Measurements from ENCODE around the gene PRR4. TPM values are rescaled to one million over a fixed set of nuclear protein-coding genes. Genes with fewer than 3 reads are reported as not detected.

PRR4 gene
- total RNA-seq, 2 experiments from 2014 or later, result 1.3 to 2.2 TPM

- CTCF ChIA-PET, result no interaction called here
- no peaks in the 10 kb centered on the region for H3K27me3 Mint-ChIP-seq
- H3K36me3 Mint-ChIP-seq, result peaks cover 4% of the 10 kb centered on the region
- no peak for ATAC-seq
- no peak overlapping the region for H3K4me3 Mint-ChIP-seq
- H3K9me3 Mint-ChIP-seq (ENCODE audit: low read depth), result no peaks in the 10 kb centered on the region
- no peaks in the 10 kb centered on the region for H3K4me1 Mint-ChIP-seq
- H3K27ac Mint-ChIP-seq, result no peak overlapping the region
- no peak for DNase-seq
These were observed 10.8 kb downstream of the PRR4 start for GRCh38 chr12:10838461-10838860.

DNA sequence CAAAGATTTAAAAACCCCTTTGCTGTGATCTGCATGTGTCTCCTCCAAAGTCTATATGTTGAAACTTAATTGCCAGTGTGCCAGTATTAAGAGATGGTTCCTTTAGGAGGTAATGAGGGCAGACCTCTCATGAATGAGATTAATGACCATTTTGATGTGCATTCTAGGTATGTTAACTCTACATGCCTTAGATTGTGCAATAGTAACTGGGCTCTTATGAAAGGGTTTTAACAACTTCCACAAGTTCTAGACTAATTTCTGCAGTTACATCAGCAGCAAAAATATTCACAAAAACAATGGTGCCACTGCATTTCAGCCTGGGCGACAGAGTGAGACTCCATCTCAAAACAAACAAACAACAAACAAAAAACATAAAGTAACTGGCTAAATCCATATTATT is 19.3 kb downstream of the PRR4 start:
- DNase-seq (no peak), ATAC-seq (no peak)
- Mint-ChIP-seq H3K27me3 (no peaks in the 10 kb centered on the region), H3K4me3 (no peak overlapping the region), H3K27ac (no peak overlapping the region), H3K4me1 (no peaks in the 10 kb centered on the region), H3K9me3 (ENCODE audit: low read depth) (no peaks in the 10 kb centered on the region), H3K36me3 (no peaks in the 10 kb centered on the region)
- CTCF ChIA-PET, result no interaction called here

DNA sequence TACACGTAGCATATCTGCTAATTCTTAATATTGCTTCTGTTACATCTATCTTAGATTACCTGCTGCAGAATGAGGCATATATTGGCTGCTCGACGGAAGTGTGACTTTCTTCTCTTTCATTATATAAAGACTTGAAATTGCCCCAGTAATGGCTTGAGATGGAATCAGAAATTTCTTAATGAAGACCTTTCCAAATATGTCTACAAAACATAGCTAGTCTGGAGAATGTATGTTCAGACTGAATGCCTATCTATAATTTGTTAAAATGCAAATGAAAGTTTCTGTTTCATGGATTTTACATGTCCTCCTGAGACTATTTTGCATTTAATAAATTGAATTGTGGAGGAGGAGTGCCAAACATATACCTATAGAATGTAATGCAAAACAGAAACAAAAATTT is 23.0 kb downstream of the PRR4 start, which contains the start of gene TAS2R10:
Gene TAS2R10 (minus strand): TSS at position 101 of the 400 bp plus-strand sequence. CDS start 89 bp downstream, at position 12.
- Mint-ChIP-seq H3K4me3 (no peak within 1 kb of the TSS), H3K36me3 (no peaks in the 10 kb centered on the region), H3K27me3 (no peaks in the 10 kb centered on the region), H3K27ac (no peak within 1 kb of the TSS), H3K9me3 (ENCODE audit: low read depth) (no peaks in the 10 kb centered on the region), H3K4me1 (no peaks in the 10 kb centered on the region)
- no peak for ATAC-seq
- CTCF ChIA-PET, result no interaction called here
- no peak for DNase-seq

GRCh38 chr12:10824957-10825356 is 24.3 kb downstream of the PRR4 start:
- CTCF ChIA-PET, result no interaction called here
- no peak overlapping the region for H3K4me3 Mint-ChIP-seq
- H3K27ac Mint-ChIP-seq, result no peak overlapping the region
- ATAC-seq (no peak), DNase-seq (no peak)
- H3K4me1 Mint-ChIP-seq, result no peaks in the 10 kb centered on the region
- H3K27me3 Mint-ChIP-seq, result no peaks in the 10 kb centered on the region
- H3K9me3 Mint-ChIP-seq (ENCODE audit: low read depth), result no peaks in the 10 kb centered on the region
- H3K36me3 Mint-ChIP-seq, result no peaks in the 10 kb centered on the region

DNA sequence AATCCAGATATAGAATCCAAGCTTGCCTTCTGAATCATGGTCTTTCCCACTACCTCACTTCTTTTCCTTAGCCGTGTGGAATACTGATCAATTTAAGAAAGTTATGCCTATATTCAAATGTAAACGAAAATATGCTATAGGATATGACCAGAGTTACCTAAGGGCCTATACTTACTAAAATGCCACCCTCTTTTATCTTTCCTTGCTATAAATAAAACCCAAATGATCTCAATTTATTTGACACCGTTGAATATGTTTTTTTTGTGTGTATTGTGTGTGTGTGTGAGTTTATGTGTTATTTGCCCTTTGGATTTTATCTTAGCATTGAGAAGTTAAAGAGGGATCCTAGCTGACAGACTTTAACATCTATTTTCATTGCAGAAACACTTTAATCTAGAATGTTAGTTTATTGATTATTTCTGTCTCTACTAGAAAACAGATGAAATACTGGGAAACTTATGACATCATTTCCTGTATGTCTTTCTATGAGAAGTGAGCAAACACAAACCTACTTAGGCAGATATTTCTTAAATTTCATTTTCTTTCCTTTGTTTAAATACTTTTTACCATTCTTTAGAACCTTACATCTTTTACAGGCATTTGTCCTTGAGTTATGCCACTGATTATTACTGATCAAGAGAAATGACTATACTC is 37.3 kb downstream of the PRR4 start:
- Mint-ChIP-seq H3K36me3 (no peaks in the 10 kb centered on the region), H3K4me3 (no peak overlapping the region), H3K9me3 (ENCODE audit: low read depth) (no peaks in the 10 kb centered on the region), H3K4me1 (no peaks in the 10 kb centered on the region), H3K27ac (no peak overlapping the region), H3K27me3 (peaks cover 34% of the 10 kb centered on the region)
- DNase-seq (no peak), ATAC-seq (no peak)
- CTCF ChIA-PET, result no interaction called here

GRCh38 chr12:10810068-10810467 is 39.2 kb downstream of the PRR4 start, which contains the start of gene TAS2R9:
TSS of gene TAS2R9 (minus strand) at chr12:10810168. CDS start at chr12:10810075, 93 bp downstream.
- Mint-ChIP-seq H3K4me1 (no peaks in the 10 kb centered on the region), H3K9me3 (ENCODE audit: low read depth) (no peaks in the 10 kb centered on the region), H3K27ac (no peak within 1 kb of the TSS), H3K4me3 (no peak within 1 kb of the TSS), H3K36me3 (no peaks in the 10 kb centered on the region), H3K27me3 (peaks cover 46% of the 10 kb centered on the region)
- no peak for DNase-seq
- CTCF ChIA-PET, result no interaction called here
- ATAC-seq, result no peak

- DNase-seq, result no peak
- no peaks in the 10 kb centered on the region for H3K9me3 Mint-ChIP-seq (ENCODE audit: low read depth)
- no peak within 1 kb of the TSS for H3K27ac Mint-ChIP-seq
- ATAC-seq, result no peak
- H3K4me3 Mint-ChIP-seq, result no peak within 1 kb of the TSS
- no peaks in the 10 kb centered on the region for H3K4me1 Mint-ChIP-seq
- peaks cover 47% of the 10 kb centered on the region for H3K27me3 Mint-ChIP-seq
- no peaks in the 10 kb centered on the region for H3K36me3 Mint-ChIP-seq
- CTCF ChIA-PET, result no interaction called here
These were observed 42.1 kb downstream of the PRR4 start, which contains the start of gene TAS2R8 for GRCh38 chr12:10807186-10807585. TSS of gene TAS2R8 (minus strand) at chr12:10807286. CDS start at chr12:10806980, 306 bp downstream.

DNA sequence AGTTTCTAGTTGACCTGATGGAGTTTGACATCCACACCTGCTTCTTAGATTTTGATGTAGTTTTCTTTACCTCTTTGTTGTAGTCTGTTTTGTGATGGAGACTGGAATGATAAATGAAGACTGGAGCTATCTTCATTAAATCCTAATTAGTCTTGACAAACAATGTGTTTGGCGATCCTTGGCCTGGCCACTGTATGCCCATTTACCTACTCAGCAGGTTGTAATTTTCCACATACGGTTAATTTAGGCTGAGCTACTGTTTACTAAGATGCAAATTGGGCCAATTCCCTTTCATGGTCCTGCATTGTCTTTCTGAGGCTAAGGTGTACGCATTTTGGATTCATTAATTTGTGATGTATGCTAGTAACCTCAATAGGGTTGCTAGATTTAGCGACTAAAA is 46.7 kb downstream of the PRR4 start, which contains the start of gene TAS2R7:
Gene TAS2R7 (minus strand): TSS at position 41 of the 400 bp plus-strand sequence. CDS start 57 bp downstream, outside the sequence.
- ATAC-seq (no peak), DNase-seq (no peak)
- Mint-ChIP-seq H3K27ac (no peak within 1 kb of the TSS), H3K36me3 (no peaks in the 10 kb centered on the region), H3K4me1 (no peaks in the 10 kb centered on the region), H3K4me3 (no peak within 1 kb of the TSS), H3K27me3 (peaks cover 54% of the 10 kb centered on the region), H3K9me3 (ENCODE audit: low read depth) (no peaks in the 10 kb centered on the region)
- CTCF ChIA-PET, result no interaction called here

GRCh38 chr12:10801741-10802140 is 47.5 kb downstream of the PRR4 start:
- Mint-ChIP-seq H3K27ac (no peak overlapping the region), H3K4me1 (no peaks in the 10 kb centered on the region), H3K4me3 (no peak overlapping the region), H3K36me3 (no peaks in the 10 kb centered on the region), H3K27me3 (peaks cover 59% of the 10 kb centered on the region), H3K9me3 (ENCODE audit: low read depth) (no peaks in the 10 kb centered on the region)
- CTCF ChIA-PET, result no interaction called here
- ATAC-seq (no peak), DNase-seq (no peak)

Other genes starting within 250 kb of the PRR4 start
- gene MAGOHB, start 235.9 kb downstream of the PRR4 start, total RNA-seq, result 10 to 100 TPM; 53.3 to 77.2 TPM
- 10 to 100 TPM in 1 of 2 experiments, 1 to 10 TPM in 1; 8.4 to 16.1 TPM for gene STYK1, start 175.4 kb downstream of the PRR4 start, total RNA-seq
- gene YBX3, start 126.2 kb downstream of the PRR4 start, total RNA-seq, result 100 to 1,000 TPM; 122 to 139 TPM
- not detected for gene TAS2R7, start 46.8 kb downstream of the PRR4 start, total RNA-seq
- not detected for gene TAS2R8, start 42.2 kb downstream of the PRR4 start, total RNA-seq
- gene TAS2R9, start 39.3 kb downstream of the PRR4 start, total RNA-seq, result not detected
- under 1 TPM in 1 of 2 experiments, not detected in 1; 0.29 TPM for gene TAS2R10, start 23.1 kb downstream of the PRR4 start, total RNA-seq
- gene PRH1, start 34.8 kb upstream of the PRR4 start, total RNA-seq, result 10 to 100 TPM; 13.5 to 23.0 TPM
- gene TAS2R13, start 60.1 kb upstream of the PRR4 start, total RNA-seq, result 1 to 10 TPM in 1 of 2 experiments, under 1 TPM in 1; 0.45 to 1.3 TPM
- under 1 TPM in 1 of 2 experiments, not detected in 1; 0.76 TPM for gene PRH2, start 79.8 kb upstream of the PRR4 start, total RNA-seq
- 1 to 10 TPM; 1.5 to 1.8 TPM for gene TAS2R14, start 89.8 kb upstream of the PRR4 start, total RNA-seq
- 1 to 10 TPM in 1 of 2 experiments, under 1 TPM in 1; 0.89 to 1.1 TPM for gene TAS2R50, start 137.4 kb upstream of the PRR4 start, total RNA-seq
- 1 to 10 TPM; 1.5 to 2.0 TPM for gene TAS2R20, start 148.8 kb upstream of the PRR4 start, total RNA-seq
- 1 to 10 TPM; 1.8 to 2.0 TPM for gene TAS2R19, start 173.1 kb upstream of the PRR4 start, total RNA-seq
- gene TAS2R31, start 181.9 kb upstream of the PRR4 start, total RNA-seq, result 1 to 10 TPM; 2.0 to 5.2 TPM
- gene TAS2R46, start 212.8 kb upstream of the PRR4 start, total RNA-seq, result 1 to 10 TPM in 1 of 2 experiments, under 1 TPM in 1; 0.73 to 1.1 TPM
- gene TAS2R43, start 242.8 kb upstream of the PRR4 start, total RNA-seq, result under 1 TPM; 0.28 to 0.53 TPM

Data from activated CD8-positive, alpha-beta memory T cell treated with anti-CD3 and anti-CD28 coated beads, Interleukin-2, amount 10 ng/mL, durations not matched to agents 7 days and 5 days (primary cell).